GM23248 (cell line): ENCODE measurements around the gene NXPE2.

Experiments used
- EZH2 ChIP-seq: fragments of 200-600 bp; sonication (generic); IDR thresholded peaks from 2 replicates; pipeline ENCODE4 v1.6.1; 2018; ENCODE audit warnings: antibody characterized with exemption, mild to moderate bottlenecking; ENCODE audit not compliant: insufficient read depth, poor library complexity, severe bottlenecking
- EZH2phosphoT487 ChIP-seq: fragments of 200-600 bp; sonication (generic); IDR thresholded peaks from 2 replicates; pipeline ENCODE4 v1.6.1; 2018; ENCODE audit warnings: antibody characterized with exemption, moderate library complexity, mild to moderate bottlenecking, low read depth; ENCODE audit not compliant: insufficient read depth

DNA sequence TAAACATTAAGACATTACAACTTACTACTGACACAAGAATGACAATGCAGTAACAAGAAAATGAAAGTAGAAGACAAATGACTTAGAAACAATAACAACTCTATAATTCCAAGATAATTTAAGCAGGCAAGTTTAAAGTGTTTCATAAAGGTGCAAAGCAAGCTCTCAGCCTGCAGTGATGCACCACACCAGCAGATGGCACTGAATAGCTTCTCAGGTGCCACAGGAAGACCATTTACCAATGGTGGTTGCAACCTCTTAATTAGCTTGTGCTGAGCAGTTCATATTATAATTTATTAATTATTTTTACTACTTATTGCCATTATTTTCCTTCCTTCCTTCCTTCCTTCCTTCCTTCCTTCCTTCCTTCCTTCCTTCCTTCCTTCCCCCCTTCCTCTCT, 60.6 kb downstream of the NXPE2 start:
- TF ChIP-seq EZH2phosphoT487 (no peak), EZH2 (no peak)
